ENCODE results near the gene ATF6. TPM values are rescaled to one million over a fixed set of nuclear protein-coding genes. Genes with fewer than 3 reads are reported as not detected.
A peak's percentile ranks its signal among the peaks of the same experiment; 100 is the strongest.

The ATF6 gene
- polyA plus RNA-seq, 2 of the 4 experiments (the other 2 are of a cell fraction): 8.6 to 28.0 TPM

GRCh38 chr1:161733526-161733925, 32.6 kb upstream of the ATF6 start:
- no peak for ATAC-seq
- CTCF ChIA-PET: interaction anchor here (0.8 to 1.7 kb wide), 4 partner anchors 8 to 291 kb away, joined by 3 to 9 read pairs (median 4); partner anchors contain the start of genes DUSP12 and OLFML2B
- TF ChIP-seq FOSL2 (IDR thresholded peaks at IDR 0.05) (no peak), FOSL2 (CRISPR knock-in tag; IDR thresholded peaks at IDR 0.05) (peak; percentile 19; the same call in 1 of the 2 replicates), REST (IDR thresholded peaks at IDR 0.05) (no peak), JUNB (IDR thresholded peaks at IDR 0.05) (no peak), TP53 (CRISPR knock-in tag; IDR thresholded peaks at IDR 0.05) (no peak), ZC3H11A (IDR thresholded peaks at IDR 0.05) (no peak)
- H3K4me3 ChIP-seq: no peak overlapping the region
- H3K4me2 ChIP-seq: 0 out of 3 replicates have a peak overlapping the region, but pooled peaks have one; percentile 0
- H3K9me3 ChIP-seq: no peaks in the 10 kb centered on the region
- FAIRE-seq: no peak
- WGBS (ENCODE audit: missing lambda C conversion rate): 0% methylated on average over 1 of the region's 1 CpG
- peaks cover 30% of the 10 kb centered on the region for H3K4me1 ChIP-seq
- POLR2A ChIA-PET: interaction anchor here (0.6 to 1.3 kb wide), 2 partner anchors 9 to 16 kb away, joined by 3 to 6 read pairs; partner anchors contain the start of gene DUSP12
- peak in 1 of 2 experiments; percentile 24 for DNase-seq (ENCODE audit: low read depth in 1 of 2, low spot score in 1 of 2)
- H3K27ac ChIP-seq: no peak overlapping the region

- peak overlapping the region; percentile 64 for H3K4me2 ChIP-seq
- CTCF ChIA-PET: interaction anchor here (1.4 to 8.2 kb wide), 4 partner anchors 8 to 250 kb away, joined by 4 to 80 read pairs (median 22); no protein-coding TSS in a partner anchor
Observed at GRCh38 chr1:161735837-161736236, 30.3 kb upstream of the ATF6 start.

GRCh38 chr1:161736335-161736969, 29.7 kb upstream of the ATF6 start:
- Histone ChIP-seq H3K27ac (peak overlapping the region; percentile 0 to 61; a peak in 4 of 6 replicates), H3K9me3 (no peaks in the 10 kb centered on the region), H3K4me2 (peak overlapping the region; percentile 64), H3K4me1 (peaks cover 25% of the 10 kb centered on the region), H3K4me3 (no peak overlapping the region)
- no peak for TF ChIP-seq PHF8 (IDR thresholded peaks at IDR 0.05; ENCODE audit: borderline replicate concordance, low read depth)
- no peak for TF ChIP-seq KDM5A (IDR thresholded peaks at IDR 0.05)
- peak; percentile 56 for TF ChIP-seq JUNB (IDR thresholded peaks at IDR 0.05)
- no peak for TF ChIP-seq RARB (CRISPR knock-in tag; IDR thresholded peaks at IDR 0.05)
- TF ChIP-seq RAD21 (conservative IDR thresholded peaks at IDR 0.05 in 1 of 2, IDR thresholded peaks at IDR 0.05 in 1 of 2): no peak
- peak; percentile 33; the same call in 1 of the 2 replicates for TF ChIP-seq FOSL2 (IDR thresholded peaks at IDR 0.05)
- peak; percentile 73 for TF ChIP-seq FOSL2 (CRISPR knock-in tag; IDR thresholded peaks at IDR 0.05)
- TF ChIP-seq CEBPB (IDR thresholded peaks at IDR 0.05): 0 out of 4 replicates have a peak, but pooled peaks of 1 of the 2 experiments have one; percentile 13
- ChIA-PET POLR2A (interaction anchor here (2.2 kb wide), 1 partner anchor 10 kb away, joined by 12 read pairs; no protein-coding TSS in a partner anchor), CTCF (interaction anchor here (0.6 to 8.2 kb wide), 10 partner anchors 8 to 253 kb away, joined by 3 to 80 read pairs (median 4); no protein-coding TSS in a partner anchor)
- WGBS (ENCODE audit: missing lambda C conversion rate): 3% methylated on average over 4 of the region's 4 CpGs
- ATAC-seq (no peak), FAIRE-seq (no peak), DNase-seq (ENCODE audit: low read depth in 1 of 2, low spot score in 1 of 2) (peak in 1 of 2 experiments; percentile 29)

More at GRCh38 chr1:161735837-161736236, 30.3 kb upstream of the ATF6 start:
- WGBS (ENCODE audit: missing lambda C conversion rate): 85% methylated on average over 3 of the region's 3 CpGs
- DNase-seq (ENCODE audit: low read depth in 1 of 2, low spot score in 1 of 2): no peak
- H3K27ac ChIP-seq: peak overlapping the region in 1 of 2 experiments; percentile 61; a peak in 4 of 6 replicates
- H3K4me1 ChIP-seq: peaks cover 25% of the 10 kb centered on the region
- FAIRE-seq: no peak
- POLR2A ChIA-PET: interaction anchor here (2.2 kb wide), 1 partner anchor 9 kb away, joined by 12 read pairs; no protein-coding TSS in a partner anchor
- no peak overlapping the region for H3K4me3 ChIP-seq
- no peaks in the 10 kb centered on the region for H3K9me3 ChIP-seq
- no peak for ATAC-seq
- TF ChIP-seq PHF8 (IDR thresholded peaks at IDR 0.05; ENCODE audit: borderline replicate concordance, low read depth) (no peak), FOSB (CRISPR knock-in tag; IDR thresholded peaks at IDR 0.05) (no peak), BHLHE40 (IDR thresholded peaks at IDR 0.05; ENCODE audit: low read depth, low read length) (no peak), CBX8 (IDR thresholded peaks at IDR 0.05) (no peak), RNF2 (IDR thresholded peaks at IDR 0.05; ENCODE audit: borderline replicate concordance, low read depth) (no peak), CTCF (IDR thresholded peaks at IDR 0.05) (no peak), HES2 (IDR thresholded peaks at IDR 0.05) (no peak)
